ENCODE results near the gene NFYC. TPM values are rescaled to one million over a fixed set of nuclear protein-coding genes. Genes with fewer than 3 reads are reported as not detected.

The NFYC gene
- total RNA-seq, 2 experiments from 2014 or later = 78.7 to 84.1 TPM

Other genes with a start within 250 kb of the NFYC start
- 1 to 10 TPM; 5.4 to 5.9 TPM for gene ZFP69B, start 241.2 kb upstream of the NFYC start, total RNA-seq
- 1 to 10 TPM; 2.3 to 2.5 TPM for gene ZFP69, start 214.4 kb upstream of the NFYC start, total RNA-seq
- gene EXO5, start 182.9 kb upstream of the NFYC start, total RNA-seq = 10 to 100 TPM; 12.3 to 12.6 TPM
- gene ZNF684, start 160.1 kb upstream of the NFYC start, total RNA-seq = 1 to 10 TPM; 6.6 to 6.8 TPM
- 1 to 10 TPM; 5.6 to 6.1 TPM for gene RIMS3, start 26.0 kb upstream of the NFYC start, total RNA-seq
- gene KCNQ4, start 92.1 kb downstream of the NFYC start, total RNA-seq = under 1 TPM; 0.45 to 0.60 TPM
- 1 to 10 TPM; 6.9 to 7.9 TPM for gene CITED4, start 170.7 kb downstream of the NFYC start, total RNA-seq

Measured in activated CD4-positive, alpha-beta memory T cell treated with anti-CD3 and anti-CD28 coated beads, Interleukin-2, amount 10 ng/mL, durations not matched to agents 7 days and 5 days (primary cell).